HepG2 (cell line): ENCODE results near the gene AHSG. TPM values are rescaled to one million over a fixed set of nuclear protein-coding genes. Genes with fewer than 3 reads are reported as not detected.

Source experiments
- ATAC-seq: fragments of 200-7000 bp; cut with Tn5 transposase; 3 replicates; pipeline ENCODE4 v1.9.1; 2020; ENCODE audit warnings: mild to moderate bottlenecking, moderate library complexity
- BruUV-seq: library from RNA; stranded (reverse); fragments of 400-500 nt; replicated peaks from 2 replicates; lab custom pipeline; 2021; lab: Mats Ljungman, UMichigan
- CTCF ChIA-PET: fragments of 300-600 bp; formaldehyde crosslinking; extraction: SDS; loops from one replicate; lab custom pipeline; 2021; ENCODE audit warnings: low total read pairs, inconsistent platforms, low intra/inter-chr PET ratio; lab: Yijun Ruan, JAX
- POLR2A ChIA-PET: fragments of 350-600 bp; sonication (Branson Sonifier 250); formaldehyde crosslinking; loops from one replicate; lab custom pipeline; 2020; ENCODE audit warnings: antibody characterized with exemption, inconsistent platforms; lab: Yijun Ruan, JAX
- DNase-seq: peaks from one replicate; pipeline ENCODE4 v3.0.0-alpha.2; 2015; ENCODE audit warnings: low spot score
- FAIRE-seq: peaks from 3 replicates; lab custom pipeline; 2011; peaks lifted over from hg19 to GRCh38; lab: Jason Lieb, UNC
- H2AFZ ChIP-seq: one replicate; pipeline ENCODE4 v1.6.1; 2011; ENCODE audit warnings: low read length, inconsistent platforms
- H3K27ac ChIP-seq: fragments of 300-600 bp; 3 replicates; pipeline ENCODE4 v1.8.0; 2011; ENCODE audit warnings: mixed run types, mild to moderate bottlenecking, mixed read lengths, low read length, inconsistent platforms; ENCODE audit not compliant: insufficient read depth; ENCODE audit errors: extremely low read length
- H3K27me3 ChIP-seq, 2 experiments: fragments of 200-600 bp in 1 of 2; 2 replicates in 1 of 2; 3 replicates in 1 of 2; pipeline versions ENCODE4 v1.6.0 to v1.8.0; 2011; ENCODE audit warnings: low read length in 2 of 2, mild to moderate bottlenecking in 2 of 2, moderate library complexity in 2 of 2, inconsistent platforms in 1 of 2; ENCODE audit not compliant: insufficient read depth in 2 of 2, control insufficient read depth in 1 of 2
- H3K36me3 ChIP-seq, 2 experiments: fragments of 200-600 bp in 1 of 2; replicated peaks in 1 of 2; 2 replicates in 1 of 2; 3 replicates in 1 of 2; pipeline versions ENCODE4 v1.5.1 to v1.8.0; 2011; ENCODE audit warnings: low read length in 2 of 2, inconsistent platforms in 1 of 2; ENCODE audit not compliant: insufficient read depth in 2 of 2, control insufficient read depth in 1 of 2
- H3K4me1 ChIP-seq: 2 replicates; pipeline ENCODE4 v1.5.1; 2012; ENCODE audit warnings: low read length, inconsistent platforms; ENCODE audit not compliant: insufficient read depth
- H3K4me2 ChIP-seq: 2 replicates; pipeline ENCODE4 v1.6.0; 2011; ENCODE audit warnings: low read depth, low read length, inconsistent platforms
- H3K4me3 ChIP-seq, 3 experiments: fragments of 200-600 bp in 1 of 3; sonication (generic), shearing (Covaris generic) in 1 of 3; replicated peaks in 1 of 3; 2 replicates each; pipeline ENCODE4 v1.5.1; 2011 to 2016; ENCODE audit warnings: low read length in 3 of 3, inconsistent platforms in 2 of 3, low read depth in 2 of 3, mild to moderate bottlenecking in 2 of 3, control low read depth in 1 of 3, mixed read lengths in 1 of 3; ENCODE audit not compliant: insufficient read depth in 1 of 3
- H3K79me2 ChIP-seq: one replicate; pipeline ENCODE4 v1.6.1; 2011; ENCODE audit warnings: low read length, inconsistent platforms; ENCODE audit not compliant: insufficient read depth
- H3K9ac ChIP-seq: 2 replicates; pipeline ENCODE4 v1.6.0; 2011; ENCODE audit warnings: mild to moderate bottlenecking, low read depth, low read length, inconsistent platforms; ENCODE audit not compliant: insufficient read depth
- H3K9me3 ChIP-seq: 2 replicates; pipeline ENCODE4 v1.5.1; 2012; ENCODE audit warnings: mild to moderate bottlenecking, low read length
- H4K20me1 ChIP-seq: 2 replicates; pipeline ENCODE4 v1.6.0; 2011; ENCODE audit warnings: inconsistent platforms, mild to moderate bottlenecking, low read length, moderate library complexity; ENCODE audit not compliant: insufficient read depth
- CEBPB ChIP-seq: IDR thresholded peaks from 2 replicates; pipeline ENCODE4 v1.6.1; 2011; ENCODE audit warnings: low read depth, low read length, improper control_type of control experiment, borderline replicate concordance
- CEBPG ChIP-seq: IDR thresholded peaks from 2 replicates; pipeline ENCODE4 v1.6.1; 2016
- KDM3A ChIP-seq: IDR thresholded peaks from 2 replicates; pipeline ENCODE4 v1.6.1; 2018; ENCODE audit warnings: low read depth, missing compliant biosample characterization
- NFRKB ChIP-seq: fragments of 450-650 bp; IDR thresholded peaks from 2 replicates; pipeline ENCODE4 v1.6.1; 2017
- NR2F2 ChIP-seq: IDR thresholded peaks from 2 replicates; pipeline ENCODE4 v1.6.1; 2012; ENCODE audit warnings: low read depth, inconsistent platforms, borderline replicate concordance
- TRIM24 ChIP-seq: sonication (generic); formaldehyde crosslinking; IDR thresholded peaks from 2 replicates; pipeline ENCODE4 v1.8.0; 2022; ENCODE audit warnings: mild to moderate bottlenecking, missing genetic modification reagents
- ZNF34 ChIP-seq: sonication (generic); formaldehyde crosslinking; IDR thresholded peaks from 2 replicates; pipeline ENCODE4 v1.4.0; 2020; ENCODE audit warnings: mild to moderate bottlenecking, missing genetic modification reagents, borderline replicate concordance
- ZNF782 ChIP-seq: sonication (generic); formaldehyde crosslinking; IDR thresholded peaks from 2 replicates; pipeline ENCODE4 v1.4.0; 2020; ENCODE audit warnings: missing genetic modification reagents, mild to moderate bottlenecking, borderline replicate concordance
- WGBS: methylation state at CpG from one replicate; pipeline ENCODE4 v1.1.6; 2017; ENCODE audit warnings: low lambda C conversion rate; 5-methylcytosine and 5-hydroxymethylcytosine counted together
- in situ Hi-C: cut with HindIII; loops from 2 replicates; pipeline ENCODE4 v1.10.0; 2017; ENCODE audit warnings: low pct_unique_long_range_greater_than_20kb; ENCODE audit not compliant: extremely low pct_ligation_motif_present
- intact Hi-C: fragments of 100-400 bp; cut with micrococcal nuclease; formaldehyde crosslinking; loops from one replicate; pipeline ENCODE4 v1.10.0; 2022; ENCODE audit not compliant: unreplicated experiment
- polyA plus RNA-seq, 8 experiments: library from polyadenylated mRNA; depleted of rRNA in 3 of 8; stranded (reverse) in 7 of 8; unstranded in 1 of 8; fragments of >200 nt; fragmentation: Illumina TruSeq in 4 of 8; extraction: Trizol in 4 of 8; gene quantifications; 2 replicates each; pipeline versions ENCODE4 v1.2.1 to v1.2.3, GENCODE V29; 2011 to 2016; ENCODE audit warnings: low read depth in 4 of 8, missing spikeins in 1 of 8, mixed read lengths in 1 of 8; ENCODE audit not compliant: insufficient read depth in 1 of 8
- total RNA-seq, 5 experiments: library from RNA; depleted of rRNA; stranded (reverse); fragments of >200 nt; fragmentation: Illumina TruSeq; extraction: Trizol; gene quantifications; 2 replicates each; pipeline ENCODE4 v1.2.3, GENCODE V29; 2016; ENCODE audit warnings: low read depth in 1 of 5
- TF ChIP-seq, protein P1 (sequence below): sonication (generic); formaldehyde crosslinking; IDR thresholded peaks from 2 replicates; pipeline ENCODE4 v1.5.1; 2020; ENCODE audit warnings: mild to moderate bottlenecking, missing genetic modification reagents, borderline replicate concordance
- TF ChIP-seq, protein P2 (sequence below): sonication (generic); formaldehyde crosslinking; IDR thresholded peaks from 2 replicates; pipeline ENCODE4 v1.8.0; 2023; ENCODE audit warnings: mild to moderate bottlenecking, missing genetic modification reagents
- TF ChIP-seq, protein P3 (sequence below): sonication (generic); formaldehyde crosslinking; IDR thresholded peaks from 2 replicates; pipeline ENCODE4 v1.4.0; 2020; ENCODE audit warnings: missing genetic modification reagents
- TF ChIP-seq, protein P4 (sequence below): sonication (generic); formaldehyde crosslinking; IDR thresholded peaks from 2 replicates; pipeline ENCODE4 v1.8.0; 2022; ENCODE audit warnings: missing genetic modification reagents, mild to moderate bottlenecking, inconsistent platforms, borderline replicate concordance

The AHSG gene
- total and polyA plus RNA-seq, 2 of the 13 experiments (the other 11 are each of a cell fraction or from before 2014, with no cell fraction given) = 2,043 to 19,152 TPM

DNA sequence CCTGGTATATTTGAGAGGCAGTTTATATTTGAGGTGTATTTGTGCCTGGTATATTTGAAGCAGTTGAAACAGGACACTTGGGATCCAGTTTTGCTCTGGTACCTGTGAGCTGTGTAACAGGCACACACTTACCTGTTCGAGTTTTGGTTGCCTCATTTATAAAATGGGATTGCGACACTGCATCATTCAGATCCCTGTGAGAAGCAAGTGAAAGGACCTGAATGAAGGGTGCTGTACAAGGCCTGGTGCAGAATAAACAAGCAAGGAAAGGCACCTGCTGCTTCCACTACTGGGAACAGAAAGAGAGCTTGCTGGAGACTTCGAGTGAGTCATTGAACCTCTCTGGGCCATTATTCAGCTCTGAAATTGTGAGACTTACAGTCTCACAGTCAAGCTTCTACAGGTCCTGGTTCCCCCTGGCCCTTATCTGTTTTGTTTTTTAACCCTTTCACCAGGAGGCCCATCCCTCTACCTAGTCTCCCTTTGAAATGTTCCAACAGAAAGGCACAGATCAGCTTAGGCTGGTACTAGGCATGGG lies 38.9 kb downstream of the AHSG start:
- ATAC-seq = no peak
- in situ Hi-C loops (no loop called here), intact Hi-C loops (no loop called here)
- H3K4me3 ChIP-seq = no peak overlapping the region
- no peaks in the 10 kb centered on the region for H3K36me3 ChIP-seq
- WGBS = 47% methylated on average over 3 of the region's 3 CpGs
- ChIA-PET POLR2A (no interaction called here), CTCF (no interaction called here)
- no peak overlapping the region for H3K4me2 ChIP-seq
- TF ChIP-seq ZNF34 (no peak), KDM3A (CRISPR knock-in tag) (no peak), CEBPB (peak; percentile 82), CEBPG (0 out of 2 replicates have a peak, but pooled peaks have one; percentile 12), NFRKB (no peak), ZNF782 (CRISPR knock-in tag) (no peak), NR2F2 (no peak), TRIM24 (no peak)
- TF ChIP-seq, protein P1, sequence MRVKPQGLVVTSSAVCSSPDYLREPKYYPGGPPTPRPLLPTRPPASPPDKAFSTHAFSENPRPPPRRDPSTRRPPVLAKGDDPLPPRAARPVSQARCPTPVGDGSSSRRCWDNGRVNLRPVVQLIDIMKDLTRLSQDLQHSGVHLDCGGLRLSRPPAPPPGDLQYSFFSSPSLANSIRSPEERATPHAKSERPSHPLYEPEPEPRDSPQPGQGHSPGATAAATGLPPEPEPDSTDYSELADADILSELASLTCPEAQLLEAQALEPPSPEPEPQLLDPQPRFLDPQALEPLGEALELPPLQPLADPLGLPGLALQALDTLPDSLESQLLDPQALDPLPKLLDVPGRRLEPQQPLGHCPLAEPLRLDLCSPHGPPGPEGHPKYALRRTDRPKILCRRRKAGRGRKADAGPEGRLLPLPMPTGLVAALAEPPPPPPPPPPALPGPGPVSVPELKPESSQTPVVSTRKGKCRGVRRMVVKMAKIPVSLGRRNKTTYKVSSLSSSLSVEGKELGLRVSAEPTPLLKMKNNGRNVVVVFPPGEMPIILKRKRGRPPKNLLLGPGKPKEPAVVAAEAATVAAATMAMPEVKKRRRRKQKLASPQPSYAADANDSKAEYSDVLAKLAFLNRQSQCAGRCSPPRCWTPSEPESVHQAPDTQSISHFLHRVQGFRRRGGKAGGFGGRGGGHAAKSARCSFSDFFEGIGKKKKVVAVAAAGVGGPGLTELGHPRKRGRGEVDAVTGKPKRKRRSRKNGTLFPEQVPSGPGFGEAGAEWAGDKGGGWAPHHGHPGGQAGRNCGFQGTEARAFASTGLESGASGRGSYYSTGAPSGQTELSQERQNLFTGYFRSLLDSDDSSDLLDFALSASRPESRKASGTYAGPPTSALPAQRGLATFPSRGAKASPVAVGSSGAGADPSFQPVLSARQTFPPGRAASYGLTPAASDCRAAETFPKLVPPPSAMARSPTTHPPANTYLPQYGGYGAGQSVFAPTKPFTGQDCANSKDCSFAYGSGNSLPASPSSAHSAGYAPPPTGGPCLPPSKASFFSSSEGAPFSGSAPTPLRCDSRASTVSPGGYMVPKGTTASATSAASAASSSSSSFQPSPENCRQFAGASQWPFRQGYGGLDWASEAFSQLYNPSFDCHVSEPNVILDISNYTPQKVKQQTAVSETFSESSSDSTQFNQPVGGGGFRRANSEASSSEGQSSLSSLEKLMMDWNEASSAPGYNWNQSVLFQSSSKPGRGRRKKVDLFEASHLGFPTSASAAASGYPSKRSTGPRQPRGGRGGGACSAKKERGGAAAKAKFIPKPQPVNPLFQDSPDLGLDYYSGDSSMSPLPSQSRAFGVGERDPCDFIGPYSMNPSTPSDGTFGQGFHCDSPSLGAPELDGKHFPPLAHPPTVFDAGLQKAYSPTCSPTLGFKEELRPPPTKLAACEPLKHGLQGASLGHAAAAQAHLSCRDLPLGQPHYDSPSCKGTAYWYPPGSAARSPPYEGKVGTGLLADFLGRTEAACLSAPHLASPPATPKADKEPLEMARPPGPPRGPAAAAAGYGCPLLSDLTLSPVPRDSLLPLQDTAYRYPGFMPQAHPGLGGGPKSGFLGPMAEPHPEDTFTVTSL (CRISPR knock-in tag) = no peak
- TF ChIP-seq, protein P2, sequence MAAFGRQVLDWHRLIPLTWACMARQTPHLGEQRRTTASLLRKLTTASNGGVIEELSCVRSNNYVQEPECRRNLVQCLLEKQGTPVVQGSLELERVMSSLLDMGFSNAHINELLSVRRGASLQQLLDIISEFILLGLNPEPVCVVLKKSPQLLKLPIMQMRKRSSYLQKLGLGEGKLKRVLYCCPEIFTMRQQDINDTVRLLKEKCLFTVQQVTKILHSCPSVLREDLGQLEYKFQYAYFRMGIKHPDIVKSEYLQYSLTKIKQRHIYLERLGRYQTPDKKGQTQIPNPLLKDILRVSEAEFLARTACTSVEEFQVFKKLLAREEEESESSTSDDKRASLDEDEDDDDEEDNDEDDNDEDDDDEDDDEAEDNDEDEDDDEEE (CRISPR knock-in tag) = no peak
- TF ChIP-seq, protein P3, sequence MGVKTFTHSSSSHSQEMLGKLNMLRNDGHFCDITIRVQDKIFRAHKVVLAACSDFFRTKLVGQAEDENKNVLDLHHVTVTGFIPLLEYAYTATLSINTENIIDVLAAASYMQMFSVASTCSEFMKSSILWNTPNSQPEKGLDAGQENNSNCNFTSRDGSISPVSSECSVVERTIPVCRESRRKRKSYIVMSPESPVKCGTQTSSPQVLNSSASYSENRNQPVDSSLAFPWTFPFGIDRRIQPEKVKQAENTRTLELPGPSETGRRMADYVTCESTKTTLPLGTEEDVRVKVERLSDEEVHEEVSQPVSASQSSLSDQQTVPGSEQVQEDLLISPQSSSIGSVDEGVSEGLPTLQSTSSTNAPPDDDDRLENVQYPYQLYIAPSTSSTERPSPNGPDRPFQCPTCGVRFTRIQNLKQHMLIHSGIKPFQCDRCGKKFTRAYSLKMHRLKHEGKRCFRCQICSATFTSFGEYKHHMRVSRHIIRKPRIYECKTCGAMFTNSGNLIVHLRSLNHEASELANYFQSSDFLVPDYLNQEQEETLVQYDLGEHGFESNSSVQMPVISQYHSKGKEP (CRISPR knock-in tag) = no peak
- TF ChIP-seq, protein P4, sequence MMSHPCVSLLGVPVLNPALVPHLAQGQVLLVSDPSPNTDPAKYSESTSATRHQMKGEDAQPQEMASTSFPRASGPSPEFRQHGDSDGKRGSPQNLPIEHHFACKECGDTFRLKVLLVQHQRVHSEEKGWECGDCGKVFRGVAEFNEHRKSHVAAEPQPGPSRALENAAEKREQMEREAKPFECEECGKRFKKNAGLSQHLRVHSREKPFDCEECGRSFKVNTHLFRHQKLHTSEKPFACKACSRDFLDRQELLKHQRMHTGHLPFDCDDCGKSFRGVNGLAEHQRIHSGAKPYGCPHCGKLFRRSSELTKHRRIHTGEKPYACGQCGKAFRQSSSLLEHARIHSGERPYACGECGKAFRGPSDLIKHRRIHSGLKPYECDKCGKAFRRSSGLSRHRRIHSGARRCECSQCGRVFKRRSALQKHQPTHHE (CRISPR knock-in tag) = no peak
- no peak overlapping the region for H3K9ac ChIP-seq
- peaks cover 15% of the 10 kb centered on the region for H3K4me1 ChIP-seq
- no peak for DNase-seq
- H4K20me1 ChIP-seq = no peaks in the 10 kb centered on the region
- no peaks in the 10 kb centered on the region for H3K9me3 ChIP-seq
- H3K27ac ChIP-seq = no peak overlapping the region
- no peaks in the 10 kb centered on the region for H3K27me3 ChIP-seq
- H3K79me2 ChIP-seq = no peaks in the 10 kb centered on the region
- BruUV-seq = no TSS peak
- no peak overlapping the region for H2AFZ ChIP-seq
- no peak for FAIRE-seq
